HepG2 (cell line): ENCODE measurements around the gene ABRACL. TPM values are rescaled to one million over a fixed set of nuclear protein-coding genes. Genes with fewer than 3 reads are reported as not detected.

ENCODE experiments used
- FOXJ3 ChIP-seq: sonication (generic); formaldehyde crosslinking; IDR thresholded peaks from 2 replicates; pipeline ENCODE4 v1.4.0; 2020; ENCODE audit warnings: missing genetic modification reagents, mild to moderate bottlenecking, borderline replicate concordance
- FOXO4 ChIP-seq: sonication (generic); formaldehyde crosslinking; conservative IDR thresholded peaks from 2 replicates; pipeline ENCODE4 v1.8.1; 2023; ENCODE audit warnings: missing genetic modification reagents
- GABPB1 ChIP-seq: IDR thresholded peaks from 2 replicates; pipeline ENCODE4 v1.6.1; 2016; ENCODE audit warnings: mild to moderate bottlenecking, missing genetic modification reagents, moderate library complexity, missing compliant biosample characterization
- HNF1A ChIP-seq, 2 experiments: sonication (generic) in 1 of 2; formaldehyde crosslinking in 1 of 2; IDR thresholded peaks; 2 replicates each; pipeline versions ENCODE4 v1.4.0 to v1.6.1; 2016 to 2020; ENCODE audit warnings: borderline replicate concordance in 1 of 2, low read depth in 1 of 2, mild to moderate bottlenecking in 1 of 2, missing genetic modification reagents in 1 of 2
- IKZF4 ChIP-seq: sonication (generic); formaldehyde crosslinking; IDR thresholded peaks from 2 replicates; pipeline ENCODE4 v1.5.1; 2020; ENCODE audit warnings: borderline replicate concordance, mild to moderate bottlenecking, low read depth, missing genetic modification reagents; ENCODE audit errors: not compliant biosample characterization
- IRF9 ChIP-seq: sonication (generic); formaldehyde crosslinking; IDR thresholded peaks from 2 replicates; pipeline ENCODE4 v1.8.0; 2022; ENCODE audit warnings: missing genetic modification reagents, mild to moderate bottlenecking, borderline replicate concordance
- MTF2 ChIP-seq: sonication (generic); formaldehyde crosslinking; IDR thresholded peaks from 2 replicates; pipeline ENCODE4 v1.5.0; 2020; ENCODE audit warnings: missing genetic modification reagents, borderline replicate concordance
- NFAT5 ChIP-seq: sonication (generic); formaldehyde crosslinking; IDR thresholded peaks from 2 replicates; pipeline ENCODE4 v1.4.0; 2020; ENCODE audit warnings: missing genetic modification reagents
- SRSF9 ChIP-seq: fragments of 200-400 bp; formaldehyde crosslinking; IDR thresholded peaks from 2 replicates; pipeline ENCODE4 v1.6.1; 2018; ENCODE audit warnings: borderline replicate concordance, mild to moderate bottlenecking, low read depth, low read length; ENCODE audit not compliant: insufficient read depth, poor library complexity, severe bottlenecking
- ZNF136 ChIP-seq: sonication (generic); formaldehyde crosslinking; IDR thresholded peaks from 2 replicates; pipeline ENCODE4 v1.8.1; 2022; ENCODE audit warnings: low read depth, mild to moderate bottlenecking, moderate library complexity, missing genetic modification reagents
- ZNF160 ChIP-seq: sonication (generic); formaldehyde crosslinking; IDR thresholded peaks from 2 replicates; pipeline ENCODE4 v1.8.0; 2022; ENCODE audit warnings: mild to moderate bottlenecking, inconsistent platforms, missing genetic modification reagents
- ZNF432 ChIP-seq: sonication (generic); formaldehyde crosslinking; IDR thresholded peaks from 2 replicates; pipeline ENCODE4 v1.5.0; 2020; ENCODE audit warnings: missing genetic modification reagents, mild to moderate bottlenecking, borderline replicate concordance
- ZNF557 ChIP-seq: sonication (generic); formaldehyde crosslinking; IDR thresholded peaks from 2 replicates; pipeline ENCODE4 v1.4.0; 2020; ENCODE audit warnings: missing genetic modification reagents
- ZNF674 ChIP-seq: sonication (generic); formaldehyde crosslinking; IDR thresholded peaks from 2 replicates; pipeline ENCODE4 v1.5.0; 2020; ENCODE audit warnings: low read depth, mild to moderate bottlenecking, missing genetic modification reagents
- polyA plus RNA-seq, 8 experiments: library from polyadenylated mRNA; depleted of rRNA in 3 of 8; stranded (reverse) in 7 of 8; unstranded in 1 of 8; fragments of >200 nt; fragmentation: Illumina TruSeq in 4 of 8; extraction: Trizol in 4 of 8; gene quantifications; 2 replicates each; pipeline versions ENCODE4 v1.2.1 to v1.2.3, GENCODE V29; 2011 to 2016; ENCODE audit warnings: low read depth in 4 of 8, missing spikeins in 1 of 8, mixed read lengths in 1 of 8; ENCODE audit not compliant: insufficient read depth in 1 of 8
- total RNA-seq, 5 experiments: library from RNA; depleted of rRNA; stranded (reverse); fragments of >200 nt; fragmentation: Illumina TruSeq; extraction: Trizol; gene quantifications; 2 replicates each; pipeline ENCODE4 v1.2.3, GENCODE V29; 2016; ENCODE audit warnings: low read depth in 1 of 5

ABRACL gene
- total and polyA plus RNA-seq, 2 of the 13 experiments (the other 11 are each of a cell fraction or from before 2014, with no cell fraction given), result 1.4 to 5.4 TPM

GRCh38 chr6:138987643-138988468, 40.7 kb upstream of the ABRACL start, which contains the start of gene REPS1 (continued):
- TF ChIP-seq FOXJ3 (CRISPR knock-in tag) (peak; percentile 17; the same call in 1 of the 2 replicates), MTF2 (CRISPR knock-in tag) (0 out of 2 replicates have a peak, but pooled peaks have one; percentile 8), ZNF674 (CRISPR knock-in tag) (no peak), FOXO4 (CRISPR knock-in tag) (0 out of 2 replicates have a peak, but pooled peaks have one; percentile 67), IRF9 (CRISPR knock-in tag) (no peak; the same call in 1 of the 2 replicates), SRSF9 (no peak), ZNF557 (CRISPR knock-in tag) (no peak; the same call in 1 of the 2 replicates), GABPB1 (CRISPR knock-in tag) (peak; percentile 93), NFAT5 (CRISPR knock-in tag) (peak; percentile 27; the same call in 1 of the 2 replicates), ZNF160 (CRISPR knock-in tag) (peak; percentile 66), IKZF4 (CRISPR knock-in tag) (no peak), ZNF432 (no peak), ZNF136 (CRISPR knock-in tag) (0 out of 2 replicates have a peak, but pooled peaks have one; percentile 69), HNF1A (IDR thresholded peaks at IDR 0.05; ENCODE audit: low read depth) (no peak), HNF1A (CRISPR knock-in tag; IDR thresholded peaks at IDR 0.05; ENCODE audit: borderline replicate concordance) (no peak)
